Heart left ventricle (tissue), 16 donors: ENCODE results near the gene DNMT3A. TPM values are rescaled to one million over a fixed set of nuclear protein-coding genes. Genes with fewer than 3 reads are reported as not detected.
A peak's percentile ranks its signal among the peaks of the same experiment; 100 is the strongest.

ENCODE experiments used
- ATAC-seq, 4 donors: fragments of 200-7000 bp; cut with Tn5 transposase; one replicate each; pipeline ENCODE4 v1.9.1; 2020 to 2022; ENCODE audit warnings: moderate library complexity in 4 of 4, mild to moderate bottlenecking in 3 of 4, moderate number of reproducible peaks in 1 of 4
- DNase-seq, 5 donors: peaks; one replicate each; pipeline ENCODE4 v3.0.0-alpha.2; 2020
- H3K27ac ChIP-seq, 12 donors: fragments of 200-600 bp; sonication (generic) in 4 of 12; one replicate each; pipeline versions ENCODE4 v1.5.0 to v1.8.0; 2016 to 2022; ENCODE audit warnings: mild to moderate bottlenecking in 2 of 12
- H3K27me3 ChIP-seq, 9 donors: fragments of 200-600 bp; sonication (generic) in 2 of 9; one replicate each; pipeline versions ENCODE4 v1.5.1 to v1.8.0; 2016 to 2022; ENCODE audit warnings: mild to moderate bottlenecking in 3 of 9
- H3K36me3 ChIP-seq, 9 donors: fragments of 200-600 bp; sonication (generic) in 2 of 9; one replicate each; pipeline versions ENCODE4 v1.5.0 to v1.8.0; 2018 to 2022; ENCODE audit warnings: mild to moderate bottlenecking in 2 of 9
- H3K4me1 ChIP-seq, 12 donors: fragments of 200-600 bp; sonication (generic) in 4 of 12; one replicate each; pipeline versions ENCODE4 v1.5.0 to v1.8.0; 2016 to 2022; ENCODE audit warnings: mild to moderate bottlenecking in 3 of 12
- H3K4me3 ChIP-seq, 12 donors: fragments of 200-600 bp; sonication (generic) in 4 of 12; one replicate each; pipeline versions ENCODE4 v1.5.0 to v1.8.0; 2017 to 2022; ENCODE audit warnings: mild to moderate bottlenecking in 9 of 12, moderate library complexity in 4 of 12
- H3K9me3 ChIP-seq, 12 donors: fragments of 200-600 bp; sonication (generic) in 4 of 12; one replicate each; pipeline versions ENCODE4 v1.5.0 to v1.8.0; 2016 to 2022; ENCODE audit warnings: mild to moderate bottlenecking in 1 of 12
- POLR2A ChIP-seq, 2 donors: fragments of 450-650 bp; IDR thresholded peaks; one replicate each; pipeline ENCODE4 v1.6.1; 2017; ENCODE audit warnings: antibody characterized with exemption in 2 of 2, mild to moderate bottlenecking in 2 of 2, moderate library complexity in 2 of 2
- WGBS, 4 donors: extraction: QIAGEN DNeasy Blood & Tissue Kit in 2 of 4; methylation state at CpG; one replicate each; pipeline versions ENCODE4 v1.1.5 to v1.1.7; 2013 to 2018; 5-methylcytosine and 5-hydroxymethylcytosine counted together
- intact Hi-C, 10 donors: fragments of 100-400 bp; cut with DNase I; formaldehyde crosslinking; loops; one replicate each; pipeline versions ENCODE4 v1.11.1 to v1.14.2; 2022
- polyA plus RNA-seq, 2 donors: library from polyadenylated mRNA; stranded (reverse); fragments of 200-250 nt; gene quantifications; one replicate each; pipeline ENCODE4 v1.2.3, GENCODE V29; 2013
- total RNA-seq, 9 donors: library from RNA; depleted of rRNA in 2 of 9; stranded (reverse); fragments of >200 nt in 2 of 9; fragmentation: NEBNext Ultra II Directional in 3 of 9; extraction: Animal tissue kit (Norgen Biotek cat#: 25700) in 3 of 9; gene quantifications; one replicate each; pipeline versions ENCODE4 v1.1.0 to v1.2.4, GENCODE V29; 2016 to 2023
- TF ChIP-seq, protein P1 (sequence below), 12 donors: fragments of 200-600 bp; sonication (generic) in 4 of 12; IDR thresholded peaks; one replicate each; pipeline versions ENCODE4 v1.5.0 to v1.8.0; 2018 to 2022; ENCODE audit warnings: antibody characterized with exemption in 12 of 12, mild to moderate bottlenecking in 5 of 12
- donor health status: ischemic (EF 13 %, LVEDD 7.1; RV severe dilation, severe dysfunction).
- donor health status: healthy with polysubstance abuse.
- donor health status: DM: no; HTN: yes; CAD: no.
- donor health status: DM: no; HTN: no; CAD: no.
- donor health status: ischemic (EF 25% LVEDD 6.9; RV normal size, moderate dysfunction).
- donor health status: ischemic (EF 25% LVEDD 5.7; RV mildly dilated, moderate dysfunction).
- donor health status: healthy.
- donor health status: DM: yes; HTN: yes; CAD: no.
- donor health status: ischemic (EF 35%, LVEDD 5.7; RV mildly dilated, moderate dysfunction).
- donor health status: nonischemic (EF 11% LVEDD 7.7; RV severe dilation, severe dysfunction).
- donor health status: DM: yes; HTN: yes; CAD: no.
- donor health status: PGD.
- donor health status: ischemic (EF 29% LVEDD 5.4; RV normal size, mild dysfunction).
- donor health status: nonischemic (EF 23%, LVEDD 6.1; RV moderate dilation, normal function).

Gene DNMT3A
- total and polyA plus RNA-seq, 11 donors: 3.5 to 26.0 (median 16.0) TPM

DNA sequence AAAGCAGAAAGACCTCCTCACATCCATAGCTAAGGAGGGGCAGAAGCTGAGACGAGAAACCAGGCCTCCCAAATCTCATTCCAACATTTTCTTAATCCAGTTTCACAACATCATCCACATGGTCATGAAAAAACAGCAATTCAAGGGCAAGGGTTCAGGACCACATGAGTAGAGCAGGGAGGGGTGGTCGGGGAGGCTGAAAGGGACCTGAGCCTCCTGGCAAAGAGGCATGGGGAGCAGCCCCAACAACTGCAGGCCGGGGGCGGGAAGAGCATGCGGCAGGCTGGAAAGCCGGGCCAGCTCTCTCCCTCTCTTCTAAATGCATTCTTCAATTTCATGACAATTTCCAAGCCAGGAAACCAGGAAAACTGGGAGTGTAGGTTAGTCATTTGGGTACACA lies 76.7 kb downstream of the DNMT3A start:
- no peak for DNase-seq
- ATAC-seq: no peak
- Histone ChIP-seq H3K36me3 (peaks cover 0 to 62% (median 45%) of the 10 kb centered on the region in 9 donors), H3K4me1 (peaks cover 0 to 11% (median 0%) of the 10 kb centered on the region in 12 donors), H3K27me3 (no peaks in the 10 kb centered on the region), H3K27ac (no peak overlapping the region), H3K9me3 (no peaks in the 10 kb centered on the region), H3K4me3 (no peak overlapping the region)
- TF ChIP-seq, protein P1, sequence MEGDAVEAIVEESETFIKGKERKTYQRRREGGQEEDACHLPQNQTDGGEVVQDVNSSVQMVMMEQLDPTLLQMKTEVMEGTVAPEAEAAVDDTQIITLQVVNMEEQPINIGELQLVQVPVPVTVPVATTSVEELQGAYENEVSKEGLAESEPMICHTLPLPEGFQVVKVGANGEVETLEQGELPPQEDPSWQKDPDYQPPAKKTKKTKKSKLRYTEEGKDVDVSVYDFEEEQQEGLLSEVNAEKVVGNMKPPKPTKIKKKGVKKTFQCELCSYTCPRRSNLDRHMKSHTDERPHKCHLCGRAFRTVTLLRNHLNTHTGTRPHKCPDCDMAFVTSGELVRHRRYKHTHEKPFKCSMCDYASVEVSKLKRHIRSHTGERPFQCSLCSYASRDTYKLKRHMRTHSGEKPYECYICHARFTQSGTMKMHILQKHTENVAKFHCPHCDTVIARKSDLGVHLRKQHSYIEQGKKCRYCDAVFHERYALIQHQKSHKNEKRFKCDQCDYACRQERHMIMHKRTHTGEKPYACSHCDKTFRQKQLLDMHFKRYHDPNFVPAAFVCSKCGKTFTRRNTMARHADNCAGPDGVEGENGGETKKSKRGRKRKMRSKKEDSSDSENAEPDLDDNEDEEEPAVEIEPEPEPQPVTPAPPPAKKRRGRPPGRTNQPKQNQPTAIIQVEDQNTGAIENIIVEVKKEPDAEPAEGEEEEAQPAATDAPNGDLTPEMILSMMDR (IDR thresholded peaks at IDR 0.05): no peak
- no peak for TF ChIP-seq POLR2A (IDR thresholded peaks at IDR 0.05)
- intact Hi-C loops: no loop called here
- 89 to 94% (median 92%) methylated on average over 6 of the region's 6 CpGs for WGBS, 4 donors

DNA sequence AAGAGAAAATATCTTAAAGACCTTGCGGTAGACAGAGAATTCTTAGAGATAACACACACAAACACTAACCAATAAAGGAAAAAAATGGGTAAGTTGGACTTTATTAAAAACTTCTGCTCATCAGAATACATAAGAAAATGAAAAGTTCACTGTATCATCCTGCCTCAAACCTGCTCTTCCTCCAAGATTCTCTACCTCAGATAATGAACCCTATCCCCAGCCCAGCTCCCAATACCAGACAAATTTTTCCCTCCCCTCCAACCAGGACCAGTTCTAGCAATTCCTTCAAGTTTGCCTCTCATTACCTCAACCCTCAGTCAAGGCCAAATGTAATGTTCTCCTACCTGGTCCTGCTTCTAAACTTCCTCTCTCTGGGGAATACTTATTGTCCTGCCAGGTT lies 79.4 kb downstream of the DNMT3A start:
- intact Hi-C loops: no loop called here
- Histone ChIP-seq H3K36me3 (peaks cover 0 to 56% (median 36%) of the 10 kb centered on the region in 9 donors), H3K27me3 (no peaks in the 10 kb centered on the region), H3K4me3 (no peak overlapping the region), H3K4me1 (peaks cover 0 to 18% (median 7%) of the 10 kb centered on the region in 12 donors), H3K9me3 (no peaks in the 10 kb centered on the region), H3K27ac (no peak overlapping the region)
- WGBS, 4 donors: 78 to 90% (median 88%) methylated on average over 1 of the region's 1 CpG
- DNase-seq (no peak), ATAC-seq (no peak)
- no peak for TF ChIP-seq POLR2A (IDR thresholded peaks at IDR 0.05)
- TF ChIP-seq, protein P1 (IDR thresholded peaks at IDR 0.05): no peak

DNA sequence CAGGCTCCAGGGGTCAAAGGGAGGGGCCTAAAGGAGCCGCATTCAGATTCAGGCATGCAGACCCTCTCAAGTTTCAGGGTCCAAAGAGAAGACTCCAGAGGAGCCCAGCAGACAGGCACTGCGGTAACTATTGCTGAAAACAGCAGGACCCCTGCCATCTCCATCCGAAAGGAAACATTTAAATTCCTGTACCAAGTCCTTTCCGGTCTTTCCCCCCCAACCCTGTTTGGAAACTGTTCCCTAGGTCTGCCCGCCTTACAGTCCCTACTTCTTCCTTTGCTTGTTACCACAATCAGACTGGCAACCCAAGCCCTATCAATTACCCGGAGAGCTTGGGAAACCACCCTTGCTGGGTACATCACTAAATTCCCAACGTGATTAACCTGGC lies 82.0 kb downstream of the DNMT3A start:
- no peak overlapping the region for H3K27ac ChIP-seq
- intact Hi-C loops: loop anchor here in 1 of 10 donors (10.0 kb wide), 1 partner anchor 265 kb away; no protein-coding TSS in a partner anchor
- no peak for TF ChIP-seq POLR2A (IDR thresholded peaks at IDR 0.05)
- TF ChIP-seq, protein P1 (IDR thresholded peaks at IDR 0.05): no peak
- DNase-seq (peak in 1 of 5 donors; percentile 6), ATAC-seq (no peak)
- H3K27me3 ChIP-seq: no peaks in the 10 kb centered on the region
- peaks cover 0 to 23% (median 16%) of the 10 kb centered on the region in 12 donors for H3K4me1 ChIP-seq
- peaks cover 0 to 50% (median 32%) of the 10 kb centered on the region in 9 donors for H3K36me3 ChIP-seq
- WGBS, 4 donors: 69 to 85% (median 82%) methylated on average over 7 of the region's 7 CpGs
- H3K4me3 ChIP-seq: no peak overlapping the region
- H3K9me3 ChIP-seq: no peaks in the 10 kb centered on the region

DNA sequence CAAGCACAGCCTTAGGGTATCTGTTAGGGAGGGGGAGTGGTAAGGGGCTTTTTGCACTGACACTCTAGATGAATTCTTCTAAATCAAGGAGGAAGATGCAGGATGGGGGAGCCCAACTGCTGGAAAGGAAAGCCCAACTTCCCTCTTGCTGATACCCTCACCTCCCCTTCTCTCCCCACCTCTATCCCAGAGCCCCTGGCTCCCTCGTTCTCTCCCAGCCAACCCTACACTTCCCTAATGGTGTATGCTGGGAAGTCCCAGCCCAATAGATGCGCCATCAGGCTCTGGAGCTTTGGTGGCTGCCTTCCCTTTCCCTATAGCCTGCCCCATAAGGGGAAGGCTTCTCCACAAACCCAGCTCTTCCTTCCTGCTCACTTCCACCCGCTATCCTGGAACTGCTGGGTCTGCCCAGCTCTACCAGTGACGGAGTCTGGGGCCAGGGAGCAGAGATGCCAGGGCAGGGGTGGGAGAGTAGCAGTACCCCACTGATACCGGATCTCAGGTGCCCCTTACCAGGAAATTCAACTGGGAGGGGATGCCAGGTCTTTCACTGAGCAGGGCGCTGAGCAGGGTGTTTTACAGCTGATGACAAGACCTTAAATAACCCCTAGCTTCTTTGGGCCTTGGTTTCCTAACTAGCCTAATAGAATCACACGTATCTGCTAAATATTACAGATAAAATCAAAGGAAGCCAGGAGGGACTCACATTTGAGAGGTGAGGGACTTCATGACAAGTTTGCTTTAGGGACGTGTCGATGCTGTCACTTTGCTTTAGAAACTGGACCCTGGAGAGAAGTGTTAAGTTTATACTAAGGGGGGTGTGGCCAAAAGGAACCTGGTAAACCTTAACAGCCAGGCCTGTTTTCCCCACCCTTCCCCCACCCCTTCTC lies 82.6 kb downstream of the DNMT3A start:
- H3K27ac ChIP-seq: no peak overlapping the region
- H3K4me1 ChIP-seq: peaks cover 0 to 23% (median 16%) of the 10 kb centered on the region in 12 donors
- WGBS, 4 donors: 72 to 86% (median 85%) methylated on average over 9 of the region's 9 CpGs
- DNase-seq: no peak
- no peaks in the 10 kb centered on the region for H3K9me3 ChIP-seq
- H3K27me3 ChIP-seq: no peaks in the 10 kb centered on the region
- ATAC-seq: no peak
- peaks cover 0 to 51% (median 32%) of the 10 kb centered on the region in 9 donors for H3K36me3 ChIP-seq
- no peak overlapping the region for H3K4me3 ChIP-seq
- intact Hi-C loops: loop anchor here in 1 of 10 donors (10.0 kb wide), 1 partner anchor 266 kb away; no protein-coding TSS in a partner anchor
- no peak for TF ChIP-seq POLR2A (IDR thresholded peaks at IDR 0.05)
- TF ChIP-seq, protein P1 (IDR thresholded peaks at IDR 0.05): no peak
